Measurements from ENCODE around the gene NTN1.

The NTN1 gene

DNA sequence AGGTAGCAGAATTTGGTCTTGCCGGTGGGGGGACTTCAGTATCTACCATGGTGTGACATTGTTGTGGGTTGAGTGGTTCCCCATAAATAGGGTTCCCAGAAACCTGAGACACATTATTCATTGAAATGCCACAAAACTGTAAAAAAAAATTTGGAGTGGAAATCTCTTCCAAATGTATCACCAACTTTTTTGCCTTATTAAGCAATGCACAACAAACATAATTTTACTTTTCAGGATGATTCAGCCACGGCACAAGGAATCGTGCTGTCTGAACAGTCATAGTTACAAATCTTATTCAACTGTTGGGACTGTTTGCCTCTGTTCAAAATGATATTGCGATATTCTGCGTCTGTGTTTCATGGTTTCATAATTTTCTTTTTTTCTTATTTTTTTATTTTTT is 181.2 kb downstream of the NTN1 start:
- FAIRE-seq = no peak

GRCh38 chr17:9203771-9204425 is 182.6 kb downstream of the NTN1 start:
- no peak for FAIRE-seq

- no peak for FAIRE-seq
Observed at GRCh38 chr17:9204637-9205329, 183.5 kb downstream of the NTN1 start.

DNA sequence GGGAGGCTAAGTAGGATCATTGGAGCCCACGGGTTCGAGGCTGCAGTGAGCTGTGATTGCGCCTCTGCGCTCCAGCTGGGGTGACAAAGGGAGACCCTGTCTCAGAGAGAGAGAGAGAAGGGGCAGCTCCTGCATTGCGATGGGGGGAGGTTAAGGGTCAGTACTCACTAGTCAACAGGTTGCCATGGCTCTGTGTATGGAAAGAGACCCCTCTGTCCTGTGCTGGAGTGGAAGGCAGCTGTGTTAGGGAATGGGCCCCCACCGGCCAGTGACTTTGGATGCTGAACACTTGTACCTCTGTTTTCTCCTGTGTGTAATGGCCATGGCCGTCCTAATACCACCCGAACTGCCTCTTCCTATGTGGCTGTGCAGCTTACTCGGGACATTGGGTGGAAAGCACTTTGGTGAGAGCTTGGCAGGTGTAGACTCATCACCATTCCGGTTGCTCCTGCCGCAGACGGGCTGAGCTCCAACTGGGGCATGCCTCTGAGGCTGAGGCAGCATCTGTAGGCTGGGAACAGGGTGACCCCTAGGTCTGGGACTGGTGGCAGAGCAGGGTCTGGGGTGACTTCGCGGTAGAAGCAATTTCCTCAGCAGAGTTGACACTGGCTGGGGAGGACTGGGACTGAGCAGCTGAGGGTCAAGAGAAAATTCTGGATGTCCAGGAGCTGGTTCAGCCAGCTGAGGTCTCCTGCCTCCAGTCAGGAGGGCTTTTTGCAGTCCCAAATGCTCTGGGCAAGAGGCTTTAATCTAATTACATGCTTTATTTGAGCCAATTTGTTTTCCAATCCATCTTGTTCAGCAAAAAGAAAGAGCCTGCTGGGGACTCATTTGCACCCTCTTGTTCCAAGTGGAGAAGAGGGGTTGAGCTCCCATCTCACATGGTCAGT is 184.5 kb downstream of the NTN1 start:
- FAIRE-seq = no peak

DNA sequence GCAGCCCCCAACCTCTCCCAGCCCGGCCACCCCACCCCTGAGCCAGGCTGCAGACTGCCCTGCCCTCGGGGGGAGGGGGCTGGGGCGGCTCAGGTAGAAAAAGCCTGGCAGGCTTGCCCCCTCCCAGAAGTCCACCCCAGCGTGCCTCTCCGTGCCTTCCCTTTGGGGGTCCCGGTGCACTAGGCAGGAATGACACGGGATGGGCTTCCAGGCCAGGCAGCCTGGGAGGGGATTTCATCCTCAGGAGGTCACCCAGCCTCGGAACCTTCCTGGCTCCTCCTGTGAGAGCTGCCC is 185.0 kb downstream of the NTN1 start:
- no peak for FAIRE-seq

DNA sequence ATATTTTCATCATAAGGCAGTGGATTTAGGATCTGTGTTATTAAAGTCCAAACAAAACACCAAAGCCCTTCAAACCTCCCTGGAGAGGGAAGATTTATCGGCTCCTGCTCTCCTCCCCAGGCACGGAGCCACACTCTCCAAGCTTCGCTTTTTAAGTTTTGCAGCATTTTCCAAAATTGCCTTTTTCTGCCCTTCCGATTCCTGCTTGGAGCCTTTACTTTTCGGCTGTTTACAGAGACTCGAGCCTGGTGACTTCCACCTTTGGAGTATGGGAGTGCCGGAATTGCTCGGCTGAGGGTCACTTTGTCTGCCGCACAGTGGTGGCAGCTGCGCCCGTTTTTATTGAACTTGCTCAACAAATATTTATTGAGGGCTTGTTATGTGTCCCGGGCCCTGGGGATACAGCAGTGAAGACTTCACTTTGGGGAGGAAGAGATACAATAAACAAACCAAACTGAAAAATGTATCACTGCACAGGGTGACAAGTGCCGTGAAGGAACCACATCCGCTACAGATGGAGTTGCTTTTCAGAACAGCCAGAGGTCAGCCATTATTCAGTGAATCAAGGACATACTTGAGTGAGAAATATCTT is 185.5 kb downstream of the NTN1 start:
- no peak for FAIRE-seq

- no peak for FAIRE-seq
Observed at GRCh38 chr17:9208381-9209105, 187.2 kb downstream of the NTN1 start.

- no peak for FAIRE-seq
Observed at GRCh38 chr17:9209347-9209746, 188.0 kb downstream of the NTN1 start.

GRCh38 chr17:9209781-9210370 is 188.6 kb downstream of the NTN1 start:
- FAIRE-seq = no peak

DNA sequence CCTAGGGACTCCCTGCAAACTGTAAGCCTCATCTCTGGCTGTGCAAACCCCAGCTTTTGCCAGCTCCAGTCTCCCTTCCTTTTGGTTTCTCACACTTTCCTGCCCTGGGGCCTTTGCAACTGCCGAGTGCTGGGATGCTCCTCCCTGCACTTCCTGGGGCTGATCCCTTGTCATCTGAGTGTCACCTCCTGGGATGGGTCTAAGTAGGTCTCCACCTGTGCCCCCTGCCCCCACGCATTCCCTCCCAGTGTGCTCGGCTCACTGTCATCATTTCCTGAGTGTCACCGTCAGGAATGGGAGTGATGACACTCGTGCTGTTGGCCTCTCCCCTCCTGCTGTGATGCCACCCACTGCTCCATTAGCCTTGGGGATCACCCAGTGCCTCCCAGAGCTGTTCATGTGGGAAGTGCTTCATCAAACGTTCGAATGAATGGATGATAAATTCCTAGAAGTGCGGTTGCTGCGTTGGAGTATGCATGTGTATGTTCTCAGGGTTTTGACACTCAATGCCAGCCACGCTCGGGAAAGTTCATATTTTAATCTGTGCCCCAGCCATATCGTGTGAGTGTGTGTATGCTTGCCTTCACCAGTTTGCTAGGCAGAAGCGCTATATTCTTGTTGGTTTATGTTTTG is 189.9 kb downstream of the NTN1 start:
- FAIRE-seq = no peak

DNA sequence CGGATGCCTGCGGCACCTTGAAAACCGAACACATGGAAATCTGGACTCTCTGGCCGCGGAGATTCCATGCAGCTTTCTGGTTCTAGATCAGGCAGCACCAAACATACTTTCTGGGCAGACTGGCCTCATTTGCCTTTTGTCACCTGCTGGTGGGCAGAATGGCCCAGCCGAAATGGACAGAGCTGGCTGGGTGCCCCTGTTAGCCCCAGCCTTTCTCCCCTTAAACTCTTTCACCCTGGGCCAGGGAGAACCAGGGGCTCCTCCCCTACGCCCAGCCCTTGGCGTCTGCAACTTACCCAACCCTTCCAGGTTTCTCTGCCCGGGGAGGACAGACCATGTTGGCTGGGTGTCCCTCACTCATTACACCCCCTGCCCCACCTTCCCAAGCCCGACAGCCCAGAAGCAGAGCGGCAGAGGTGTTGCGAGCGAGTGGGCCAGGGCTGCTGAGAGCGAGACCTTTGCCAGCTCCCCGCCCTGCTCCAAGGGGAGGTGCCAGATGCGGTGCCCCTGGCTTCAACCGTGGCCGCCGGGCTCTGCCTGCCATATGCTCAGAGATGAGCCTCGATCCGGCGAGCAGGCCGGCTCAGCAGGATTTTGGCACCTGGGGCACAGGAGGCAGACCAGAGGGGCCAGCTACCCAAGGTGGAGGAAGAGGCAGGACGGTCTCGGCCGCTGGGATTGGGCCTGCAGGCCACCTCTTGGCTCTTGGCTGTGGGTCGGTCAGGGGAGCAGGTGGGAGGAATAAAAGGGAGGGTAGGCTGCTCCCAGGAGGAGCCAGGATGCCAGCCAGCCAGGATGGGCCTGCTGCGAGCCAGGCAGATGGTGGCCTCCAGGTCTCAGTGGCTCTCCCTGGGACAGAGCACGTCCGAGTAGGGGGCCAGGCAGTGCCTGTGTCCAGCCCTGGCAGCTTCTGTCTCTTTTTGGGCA is 191.3 kb downstream of the NTN1 start:
- no peak for FAIRE-seq

GRCh38 chr17:9213303-9213640 is 192.0 kb downstream of the NTN1 start:
- FAIRE-seq = no peak

DNA sequence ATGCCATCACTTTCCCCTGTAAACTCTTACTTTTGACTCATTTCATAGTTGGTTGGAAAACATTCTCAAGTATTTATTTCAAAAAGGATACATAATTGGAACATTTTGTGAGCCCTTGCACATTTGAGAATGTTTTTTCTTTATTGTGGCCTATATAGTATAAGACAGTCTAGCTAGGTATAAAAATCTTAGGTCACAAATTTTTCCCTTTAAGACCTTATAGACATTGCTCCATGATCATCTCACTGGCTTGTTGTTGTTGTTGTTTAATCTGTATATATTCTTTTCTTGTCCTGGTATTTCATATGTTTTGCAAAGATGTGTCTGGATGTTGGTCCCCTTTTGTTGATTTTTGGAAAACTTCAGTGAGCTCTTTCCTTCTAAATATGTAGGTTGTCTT is 194.2 kb downstream of the NTN1 start:
- FAIRE-seq = no peak

- FAIRE-seq = no peak
Observed at GRCh38 chr17:9217151-9218056, 196.1 kb downstream of the NTN1 start.

DNA sequence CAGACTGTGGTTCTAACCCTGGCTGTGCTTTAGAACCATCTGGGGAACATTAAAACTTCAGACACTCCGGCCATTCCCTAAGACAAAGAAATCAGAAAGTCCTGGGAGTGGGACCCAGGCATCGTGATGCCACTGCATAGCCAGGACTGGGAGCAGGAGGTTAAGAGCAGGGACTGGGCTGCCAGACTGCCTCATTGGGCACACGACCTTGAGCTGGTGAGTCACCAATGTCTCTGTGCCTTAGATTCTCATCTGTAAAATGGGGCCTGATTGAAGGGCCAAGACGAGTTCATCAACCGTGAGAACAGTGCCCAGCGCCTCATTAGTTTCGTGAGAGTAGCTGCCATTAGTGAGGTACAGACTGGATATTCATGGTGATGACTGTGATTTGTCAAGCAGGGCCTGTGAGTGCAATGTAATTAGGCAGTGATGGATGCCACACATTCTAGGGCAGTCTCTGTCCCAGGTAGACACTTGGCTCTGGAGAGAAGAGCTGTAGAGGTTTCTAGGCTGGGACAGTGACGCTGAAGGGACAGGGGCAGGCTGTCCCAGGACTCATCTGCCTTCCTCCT is 196.8 kb downstream of the NTN1 start:
- FAIRE-seq = no peak

GRCh38 chr17:9218911-9219310 is 197.6 kb downstream of the NTN1 start:
- FAIRE-seq = no peak

DNA sequence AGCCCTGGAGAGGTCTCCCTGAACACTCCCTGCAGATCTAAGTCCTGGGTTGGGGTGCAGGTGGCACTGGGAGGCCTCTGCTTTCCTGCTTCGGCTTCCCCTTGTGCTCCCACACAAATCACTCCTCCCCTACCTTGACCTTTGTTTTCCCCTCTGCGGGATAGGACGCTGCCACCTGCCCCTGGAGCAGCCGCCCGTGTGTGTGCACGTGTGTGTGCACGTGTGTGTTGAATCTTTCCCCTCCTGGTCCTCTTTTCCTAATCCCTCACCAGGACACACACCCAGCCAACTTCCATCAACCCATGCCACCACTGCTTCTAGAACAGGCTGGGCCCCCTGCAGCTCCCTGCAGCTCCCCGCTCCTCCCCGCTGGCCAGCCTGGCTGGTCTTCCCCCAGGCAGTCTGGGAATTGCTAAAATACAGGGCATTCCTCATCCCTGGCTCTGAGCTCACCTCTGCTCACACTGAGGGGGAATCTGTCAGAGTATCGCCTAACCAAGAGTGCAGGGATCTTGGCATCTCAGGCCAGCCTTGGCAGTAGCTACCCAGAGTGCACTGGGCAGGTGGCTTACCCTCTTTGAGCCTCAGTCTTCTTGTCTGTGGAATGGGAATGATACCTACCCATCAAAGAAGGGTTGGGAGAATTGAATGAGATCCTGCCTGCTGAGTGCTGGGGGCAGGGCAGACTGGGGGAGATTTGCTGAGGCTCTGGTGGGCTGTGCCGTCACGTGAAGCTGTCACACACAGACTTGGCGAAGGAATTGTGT is 198.5 kb downstream of the NTN1 start:
- no peak for FAIRE-seq

DNA sequence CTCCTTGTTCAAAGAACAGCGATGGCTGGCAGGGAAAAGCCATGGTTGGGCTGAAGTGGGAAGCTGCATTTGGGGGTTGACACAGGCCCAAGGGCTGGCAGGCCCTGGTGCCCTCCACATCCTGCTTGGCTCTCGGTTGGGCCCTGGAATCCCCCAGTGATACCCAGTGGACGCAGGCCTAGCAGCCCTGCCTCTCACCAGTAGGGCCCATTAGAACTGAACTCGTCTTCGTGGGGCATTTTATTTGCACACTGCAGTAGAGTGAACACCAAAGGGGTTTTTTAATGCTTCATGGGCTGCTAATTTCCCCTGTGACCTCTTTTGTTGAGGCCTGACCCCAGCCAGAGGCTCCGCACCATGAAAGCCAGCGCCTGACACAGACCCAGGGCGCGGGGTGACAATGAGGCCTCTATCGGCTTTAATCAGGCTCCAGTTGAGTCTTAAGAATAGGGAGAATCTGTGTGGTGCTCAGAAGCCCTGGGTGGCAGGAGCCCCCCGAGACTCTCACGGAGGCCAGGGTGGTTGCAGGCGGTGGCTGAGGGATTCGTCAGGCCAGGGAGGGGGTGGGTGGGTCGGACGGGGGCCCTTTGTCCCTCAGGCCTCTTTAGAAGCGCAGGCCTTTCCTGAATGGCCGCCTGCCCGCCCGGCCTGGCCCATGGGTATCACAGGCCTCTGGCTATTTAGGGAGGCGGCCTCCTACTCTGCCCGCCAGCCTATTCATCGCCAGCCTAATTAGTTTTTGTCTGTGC is 199.3 kb downstream of the NTN1 start:
- FAIRE-seq = no peak
